HG03457 (cell line): Measurements from ENCODE around the gene ABCG4.
"Not testable (repeated sequence)": the region's sequence is repeated elsewhere in the genome, so short reads cannot be mapped to it uniquely, and the experiment has no call there.

Source experiments
- ATAC-seq: cut with Tn5 transposase; IDR thresholded peaks from one replicate; pipeline ENCODE4 v1.9.1; 2021; ENCODE audit warnings: moderate number of reproducible peaks; ENCODE audit not compliant: unreplicated experiment

The ABCG4 gene

GRCh38 chr11:119180729-119181676 is 32.2 kb downstream of the ABCG4 start:
- ATAC-seq: no peak

- no peak for ATAC-seq
These were observed 33.0 kb downstream of the ABCG4 start for GRCh38 chr11:119181677-119182412.

- ATAC-seq: not testable (repeated sequence)
These were observed 35.5 kb downstream of the ABCG4 start for GRCh38 chr11:119184399-119184798.

- ATAC-seq: no peak
These were observed 37.3 kb downstream of the ABCG4 start for GRCh38 chr11:119185981-119186634.

- no peak for ATAC-seq
These were observed 38.5 kb downstream of the ABCG4 start for GRCh38 chr11:119187123-119187892.

- ATAC-seq: no peak
These were observed 39.2 kb downstream of the ABCG4 start for GRCh38 chr11:119188067-119188466.

- no peak for ATAC-seq
These were observed 40.0 kb downstream of the ABCG4 start for GRCh38 chr11:119188887-119189286.

GRCh38 chr11:119189393-119189792 is 40.5 kb downstream of the ABCG4 start:
- no peak for ATAC-seq

- no peak for ATAC-seq
These were observed 41.7 kb downstream of the ABCG4 start for GRCh38 chr11:119190531-119190930.

GRCh38 chr11:119191265-119191664 is 42.4 kb downstream of the ABCG4 start:
- ATAC-seq: not testable (repeated sequence)

- ATAC-seq: no peak
These were observed 43.3 kb downstream of the ABCG4 start for GRCh38 chr11:119192111-119192510.

- no peak for ATAC-seq
These were observed 44.1 kb downstream of the ABCG4 start for GRCh38 chr11:119193001-119193400.

- ATAC-seq: no peak
These were observed 44.8 kb downstream of the ABCG4 start for GRCh38 chr11:119193626-119194025.

- ATAC-seq: no peak
These were observed 46.1 kb downstream of the ABCG4 start for GRCh38 chr11:119194811-119195440.

GRCh38 chr11:119195680-119196079 is 46.8 kb downstream of the ABCG4 start:
- ATAC-seq: no peak

- no peak for ATAC-seq
These were observed 48.1 kb downstream of the ABCG4 start for GRCh38 chr11:119196833-119197483.

GRCh38 chr11:119198925-119199324 is 50.1 kb downstream of the ABCG4 start:
- no peak for ATAC-seq

- ATAC-seq: not testable (repeated sequence)
These were observed 52.4 kb downstream of the ABCG4 start for GRCh38 chr11:119201236-119201635.

GRCh38 chr11:119202554-119202953 is 53.7 kb downstream of the ABCG4 start:
- ATAC-seq: no peak

- ATAC-seq: no peak
These were observed 55.2 kb downstream of the ABCG4 start for GRCh38 chr11:119204066-119204465.
